Myocyte (in vitro differentiated cells): Measurements from ENCODE around the gene PNN. TPM values are rescaled to one million over a fixed set of nuclear protein-coding genes. Genes with fewer than 3 reads are reported as not detected.
"Not testable (repeated sequence)": the region's sequence is repeated elsewhere in the genome, so short reads cannot be mapped to it uniquely, and the experiment has no call there.

ENCODE experiments used
- DNase-seq: peaks from one replicate; pipeline ENCODE4 v3.0.0-alpha.2; 2012; ENCODE audit warnings: low read depth
- polyA plus RNA-seq: library from polyadenylated mRNA; unstranded; fragments of >200 nt; gene quantifications from one replicate; pipeline ENCODE4 v1.2.1, GENCODE V29; 2012; ENCODE audit warnings: missing spikeins
- total RNA-seq: library from RNA; depleted of rRNA; stranded (reverse); fragments of >200 nt; gene quantifications from 2 replicates; pipeline ENCODE4 v1.2.3, GENCODE V29; 2014

PNN gene
- 24.0 and 30.3 TPM in 2 replicates for total RNA-seq
- 32.0 TPM for polyA plus RNA-seq

- DNase-seq: peak; percentile 100
Measured at GRCh38 chr14:39174560-39175444, at the start of gene PNN. Gene PNN (plus strand): TSS chr14:39175254. CDS start chr14:39175280, 26 bp downstream.

GRCh38 chr14:39137835-39138234, 37.2 kb upstream of the PNN start:
- DNase-seq: not testable (repeated sequence)

- no peak for DNase-seq
Measured at GRCh38 chr14:39138440-39138839, 36.6 kb upstream of the PNN start.

GRCh38 chr14:39140170-39140569, 34.9 kb upstream of the PNN start:
- no peak for DNase-seq

- not testable (repeated sequence) for DNase-seq
Measured at GRCh38 chr14:39141623-39142022, 33.4 kb upstream of the PNN start.

- DNase-seq: not testable (repeated sequence)
Measured at GRCh38 chr14:39143226-39143625, 31.8 kb upstream of the PNN start.

GRCh38 chr14:39145266-39145966, 29.6 kb upstream of the PNN start:
- DNase-seq: no peak

- DNase-seq: no peak
Measured at GRCh38 chr14:39154594-39155189, 20.4 kb upstream of the PNN start.

- no peak for DNase-seq
Measured at GRCh38 chr14:39157491-39157890, 17.6 kb upstream of the PNN start.

- no peak for DNase-seq
Measured at GRCh38 chr14:39158222-39158858, 16.7 kb upstream of the PNN start.

- DNase-seq: no peak
Measured at GRCh38 chr14:39160494-39160893, 14.6 kb upstream of the PNN start.

GRCh38 chr14:39167797-39168320, 7.2 kb upstream of the PNN start:
- DNase-seq: not testable (repeated sequence)

- no peak for DNase-seq
Measured at GRCh38 chr14:39168591-39168990, 6.5 kb upstream of the PNN start.

GRCh38 chr14:39169541-39169900, 5.5 kb upstream of the PNN start:
- peak; percentile 14 for DNase-seq

GRCh38 chr14:39173198-39173597, 1.9 kb upstream of the PNN start:
- DNase-seq: no peak

GRCh38 chr14:39175445-39176262, 600 bp downstream of the PNN start:
- no peak for DNase-seq

- no peak for DNase-seq
Measured at GRCh38 chr14:39176263-39177167, 1.5 kb downstream of the PNN start.

GRCh38 chr14:39177168-39177545, 2.1 kb downstream of the PNN start:
- DNase-seq: no peak

- DNase-seq: no peak
Measured at GRCh38 chr14:39179042-39179441, 4.0 kb downstream of the PNN start.
